ENCODE data around the gene RHOJ. TPM values are rescaled to one million over a fixed set of nuclear protein-coding genes. Genes with fewer than 3 reads are reported as not detected.
A peak's percentile ranks its signal among the peaks of the same experiment; 100 is the strongest.

Gene RHOJ
- total RNA-seq, 1 donor from 2014 or later: 12.9 TPM

DNA sequence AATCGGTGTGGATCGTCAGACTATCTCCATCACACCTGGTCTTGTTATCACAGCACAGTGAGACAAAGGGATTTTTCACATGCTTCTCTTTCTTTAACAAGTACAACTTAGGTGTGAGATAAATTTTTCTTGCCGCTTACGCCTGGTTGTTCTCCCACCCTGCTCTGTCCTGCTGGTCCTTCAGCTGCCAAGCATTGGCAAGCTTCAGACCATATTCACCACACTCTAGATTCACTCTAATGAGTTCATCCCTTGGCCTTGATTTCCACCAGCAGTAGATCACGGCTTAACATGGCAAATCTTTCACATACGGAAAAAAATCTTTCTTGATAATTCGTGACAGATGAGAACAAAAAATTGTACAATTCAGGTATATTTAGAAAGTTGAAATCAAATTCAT is 33.5 kb downstream of the RHOJ start:
- H3K4me1 ChIP-seq: peaks cover 0 to 17% of the 10 kb centered on the region in 2 donors
- no peak overlapping the region for H3K27ac ChIP-seq
- H3K9me3 ChIP-seq: no peaks in the 10 kb centered on the region
- no peaks in the 10 kb centered on the region for H3K36me3 ChIP-seq
- intact Hi-C loops (cut with DNase I): no loop called here
- H3K27me3 ChIP-seq: no peaks in the 10 kb centered on the region
- TF ChIP-seq CTCF (IDR thresholded peaks at IDR 0.05): no peak
- DNase-seq (ENCODE audit: low spot score in 2 of 2): no peak
- no peak overlapping the region for H3K4me3 ChIP-seq

- Histone ChIP-seq H3K4me1 (peaks cover 0 to 15% of the 10 kb centered on the region in 2 donors), H3K36me3 (no peaks in the 10 kb centered on the region), H3K9me3 (no peaks in the 10 kb centered on the region), H3K27me3 (no peaks in the 10 kb centered on the region), H3K4me3 (no peak overlapping the region), H3K27ac (no peak overlapping the region)
- no peak for TF ChIP-seq CTCF (IDR thresholded peaks at IDR 0.05)
- intact Hi-C loops (cut with DNase I): loop anchor here (5.0 kb wide), 1 partner anchor 37 kb away; no protein-coding TSS in a partner anchor
- DNase-seq (ENCODE audit: low spot score in 2 of 2): no peak
Observed at GRCh38 chr14:63240221-63240620, 36.0 kb downstream of the RHOJ start.

DNA sequence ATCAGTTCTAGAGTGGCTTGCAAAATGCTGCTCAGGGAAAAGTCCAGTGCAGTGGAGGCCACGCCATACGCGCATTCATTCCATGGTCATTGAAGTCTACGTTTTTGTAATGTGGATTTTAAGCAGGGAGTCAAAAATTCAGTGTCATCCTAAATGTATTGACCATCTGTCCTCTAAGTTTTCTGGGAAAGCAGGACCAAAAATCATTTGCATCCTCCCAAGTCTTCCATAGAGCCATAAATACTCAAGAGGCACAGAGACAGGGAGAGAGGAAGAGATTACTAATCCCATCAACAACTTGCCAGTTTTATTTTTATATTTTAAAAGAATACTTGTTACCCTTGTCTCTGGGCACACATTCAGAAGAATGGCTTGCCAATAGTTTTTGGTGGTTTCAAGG is 36.9 kb downstream of the RHOJ start:
- H3K4me1 ChIP-seq: peaks cover 0 to 13% of the 10 kb centered on the region in 2 donors
- no peak overlapping the region for H3K4me3 ChIP-seq
- H3K36me3 ChIP-seq: no peaks in the 10 kb centered on the region
- intact Hi-C loops (cut with DNase I): loop anchor here (5.0 kb wide), 1 partner anchor 36 kb away; no protein-coding TSS in a partner anchor
- no peak for TF ChIP-seq CTCF (IDR thresholded peaks at IDR 0.05)
- H3K27me3 ChIP-seq: no peaks in the 10 kb centered on the region
- peak overlapping the region; percentile 35 to 52 for H3K27ac ChIP-seq
- H3K9me3 ChIP-seq: no peaks in the 10 kb centered on the region
- DNase-seq (ENCODE audit: low spot score in 2 of 2): no peak

GRCh38 chr14:63243646-63244045 is 39.4 kb downstream of the RHOJ start:
- intact Hi-C loops (cut with DNase I): loop anchor here (5.0 kb wide), 1 partner anchor 34 kb away; no protein-coding TSS in a partner anchor
- H3K4me1 ChIP-seq: peaks cover 0 to 15% of the 10 kb centered on the region in 2 donors
- H3K27me3 ChIP-seq: no peaks in the 10 kb centered on the region
- H3K36me3 ChIP-seq: no peaks in the 10 kb centered on the region
- no peak for DNase-seq (ENCODE audit: low spot score in 2 of 2)
- no peaks in the 10 kb centered on the region for H3K9me3 ChIP-seq
- H3K27ac ChIP-seq: no peak overlapping the region
- TF ChIP-seq CTCF (IDR thresholded peaks at IDR 0.05): no peak
- H3K4me3 ChIP-seq: no peak overlapping the region

DNA sequence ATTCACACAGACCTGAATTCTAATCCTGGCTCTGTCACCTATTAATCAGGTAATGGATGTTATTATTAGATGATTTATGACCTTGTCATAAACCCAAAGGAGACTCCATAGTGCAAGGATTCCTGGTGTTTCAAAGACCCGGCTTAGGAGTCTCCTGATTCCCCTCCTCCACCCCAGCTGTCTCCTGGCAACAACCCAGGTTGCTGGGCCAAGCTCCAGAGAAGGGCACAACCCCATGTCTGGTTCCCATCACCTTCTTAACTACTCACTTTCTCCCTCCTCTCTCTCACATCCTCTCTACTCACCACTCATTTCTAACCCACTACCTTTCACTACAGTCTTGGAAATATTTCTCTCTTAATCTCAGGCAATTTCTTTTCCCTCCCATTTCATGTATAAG is 41.6 kb downstream of the RHOJ start:
- DNase-seq (ENCODE audit: low spot score in 2 of 2): no peak
- Histone ChIP-seq H3K4me3 (no peak overlapping the region), H3K36me3 (no peaks in the 10 kb centered on the region), H3K9me3 (no peaks in the 10 kb centered on the region), H3K27me3 (no peaks in the 10 kb centered on the region), H3K27ac (no peak overlapping the region), H3K4me1 (peaks cover 0 to 22% of the 10 kb centered on the region in 2 donors)
- intact Hi-C loops (cut with DNase I): no loop called here
- no peak for TF ChIP-seq CTCF (IDR thresholded peaks at IDR 0.05)

- H3K36me3 ChIP-seq: no peaks in the 10 kb centered on the region
- H3K9me3 ChIP-seq: no peaks in the 10 kb centered on the region
- intact Hi-C loops (cut with DNase I): loop anchor here (2.0 kb wide), 1 partner anchor 43 kb away; the partner anchor contains the start of gene RHOJ
- H3K4me3 ChIP-seq: no peak overlapping the region
- DNase-seq (ENCODE audit: low spot score in 2 of 2): no peak
- TF ChIP-seq CTCF (IDR thresholded peaks at IDR 0.05): no peak
- H3K4me1 ChIP-seq: peaks cover 0 to 11% of the 10 kb centered on the region in 2 donors
- no peaks in the 10 kb centered on the region for H3K27me3 ChIP-seq
- peak overlapping the region; percentile 45 to 66 for H3K27ac ChIP-seq
Observed at GRCh38 chr14:63248211-63248610, 44.0 kb downstream of the RHOJ start.

Data from ascending aorta (tissue), 2 donors.